ENCODE data around the gene CLCNKB.

GRCh38 chr1:16067127-16067768 lies 23.7 kb downstream of the CLCNKB start:
- TF ChIP-seq ZNF8 (CRISPR knock-in tag; IDR thresholded peaks at IDR 0.05) (no peak), SNAI2 (CRISPR knock-in tag; IDR thresholded peaks at IDR 0.05) (no peak), CREB5 (CRISPR knock-in tag; IDR thresholded peaks at IDR 0.05; ENCODE audit: low read depth) (no peak), RARB (CRISPR knock-in tag; IDR thresholded peaks at IDR 0.05) (no peak), CSDC2 (CRISPR knock-in tag; IDR thresholded peaks at IDR 0.05) (no peak), TOX (CRISPR knock-in tag; IDR thresholded peaks at IDR 0.05; ENCODE audit: borderline replicate concordance) (no peak), ZFP3 (CRISPR knock-in tag; IDR thresholded peaks at IDR 0.05) (no peak), ISL1 (CRISPR knock-in tag; IDR thresholded peaks at IDR 0.05) (no peak)
